ENCODE data around the gene TMEM126A.
"Not testable (repeated sequence)": the region's sequence is repeated elsewhere in the genome, so short reads cannot be mapped to it uniquely, and the experiment has no call there.

The TMEM126A gene

GRCh38 chr11:85661972-85662664 lies 14.4 kb downstream of the TMEM126A start:
- DNase-seq, result no peak

DNA sequence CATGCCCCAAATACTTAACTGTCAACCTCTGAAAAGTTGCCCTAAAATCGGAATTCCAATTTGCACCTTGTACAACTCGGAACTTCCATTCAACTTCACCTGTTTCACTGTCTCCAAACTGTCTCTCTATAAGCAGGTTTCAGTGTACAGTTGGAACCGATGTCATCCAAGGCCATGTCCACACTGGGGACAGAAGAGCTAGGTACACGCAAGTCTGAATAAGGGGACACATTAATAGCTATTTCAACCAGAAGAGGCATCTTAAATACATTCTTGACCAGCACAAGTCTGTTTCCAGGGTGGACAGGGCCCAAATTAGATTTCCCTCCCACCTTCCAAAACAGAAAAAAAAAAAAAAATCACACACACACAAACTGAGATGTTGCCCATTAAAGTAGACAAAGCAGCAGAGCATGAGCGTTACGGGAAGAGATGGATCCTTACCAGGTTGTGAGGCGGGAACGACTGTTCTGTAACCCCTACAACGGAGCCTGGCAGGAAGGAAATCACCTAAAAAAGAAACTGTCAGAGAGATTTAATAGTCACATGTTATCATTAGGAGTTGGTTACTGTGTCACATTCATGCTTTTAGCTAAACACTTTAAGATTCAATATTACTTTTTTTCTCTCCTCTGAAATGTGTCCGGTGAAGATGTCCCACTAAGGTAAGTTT lies 15.4 kb downstream of the TMEM126A start:
- DNase-seq, result no peak

GRCh38 chr11:85663753-85664614 lies 16.2 kb downstream of the TMEM126A start:
- no peak for DNase-seq

- peak; percentile 81 for DNase-seq
These were observed 17.1 kb downstream of the TMEM126A start, which contains the start of gene CREBZF for GRCh38 chr11:85664615-85665481. CREBZF (minus strand) TSS chr11:85665129; CDS start chr11:85664875, 254 bp downstream.

DNA sequence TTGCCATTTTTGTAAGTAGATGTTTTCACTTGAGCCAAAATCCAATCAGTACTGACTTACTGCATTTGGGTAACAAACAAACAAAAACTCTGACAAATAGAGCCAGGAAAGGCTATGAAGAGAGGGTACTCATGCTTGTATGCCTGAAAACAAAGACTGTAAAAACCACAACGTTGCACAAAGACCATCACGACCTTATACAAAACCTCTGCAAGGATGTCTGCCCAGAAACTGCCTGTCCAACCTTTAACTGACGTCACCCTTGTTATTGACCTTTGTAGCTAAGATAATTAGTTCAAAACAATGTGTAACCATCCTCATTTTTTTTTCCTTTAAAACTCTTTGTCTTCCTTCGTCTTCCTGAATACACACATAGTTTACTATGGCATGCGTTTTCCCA lies 18.0 kb downstream of the TMEM126A start:
- no peak for DNase-seq

- DNase-seq, result no peak
These were observed 18.9 kb downstream of the TMEM126A start for GRCh38 chr11:85666687-85667086.

- no peak for DNase-seq
These were observed 20.4 kb downstream of the TMEM126A start for GRCh38 chr11:85668157-85668556.

- DNase-seq, result not testable (repeated sequence)
These were observed 23.3 kb downstream of the TMEM126A start for GRCh38 chr11:85670949-85671663.

DNA sequence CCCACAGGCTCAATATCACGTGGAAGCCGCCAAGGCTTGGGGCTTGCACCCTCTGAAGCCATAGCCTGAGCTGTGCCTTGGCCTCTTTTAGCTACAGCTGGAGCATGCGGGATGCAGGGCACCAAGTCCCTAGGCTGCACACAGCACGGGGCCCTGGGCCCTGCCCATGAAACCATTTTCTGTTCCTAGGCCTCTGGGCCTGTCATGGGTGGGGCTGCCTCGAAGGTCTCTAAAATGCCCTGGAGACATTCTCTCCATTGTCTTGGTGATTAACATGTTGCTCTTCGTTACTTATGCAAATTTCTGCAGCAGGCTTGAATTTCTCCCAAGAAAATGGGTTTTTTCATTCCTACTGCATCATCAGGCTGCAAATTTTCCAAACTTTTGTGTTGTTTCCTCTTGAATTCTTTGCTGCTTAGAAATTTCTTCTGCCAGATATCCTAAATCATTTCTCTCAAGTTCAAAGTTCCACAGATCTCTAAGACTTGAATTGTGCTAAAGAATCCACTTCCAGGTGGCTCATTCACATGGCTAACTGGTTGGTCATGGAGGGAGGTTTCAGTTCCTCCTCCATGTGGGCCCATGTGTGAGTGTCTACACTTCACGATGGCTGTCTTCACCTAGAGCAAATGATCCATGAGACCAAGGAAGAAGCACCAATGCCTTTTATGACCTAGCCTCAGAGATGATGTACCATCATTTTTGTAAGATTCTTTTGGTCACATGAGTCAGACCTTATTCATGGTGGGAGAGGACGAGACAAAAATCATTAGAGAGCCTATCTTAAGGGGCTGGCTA lies 24.5 kb downstream of the TMEM126A start:
- DNase-seq, result no peak

DNA sequence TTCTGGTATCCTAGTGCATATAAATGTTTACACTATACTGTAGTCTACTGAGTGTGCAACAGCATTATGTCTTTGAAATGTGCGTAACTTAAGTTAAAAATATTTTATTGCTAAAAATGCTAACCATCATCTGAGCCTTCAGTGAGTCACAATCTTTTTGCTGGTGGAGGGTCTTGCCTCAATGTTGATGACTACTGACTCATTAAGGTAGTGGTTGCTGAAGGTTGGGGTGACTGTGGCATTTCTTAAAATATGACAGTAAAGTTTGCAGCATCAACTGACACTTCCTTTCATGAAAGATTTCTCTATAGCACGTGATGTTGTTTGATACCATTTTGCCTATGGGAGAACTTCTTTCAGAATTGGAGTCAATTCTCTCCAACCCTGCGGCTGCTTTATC lies 25.6 kb downstream of the TMEM126A start:
- no peak for DNase-seq

DNA sequence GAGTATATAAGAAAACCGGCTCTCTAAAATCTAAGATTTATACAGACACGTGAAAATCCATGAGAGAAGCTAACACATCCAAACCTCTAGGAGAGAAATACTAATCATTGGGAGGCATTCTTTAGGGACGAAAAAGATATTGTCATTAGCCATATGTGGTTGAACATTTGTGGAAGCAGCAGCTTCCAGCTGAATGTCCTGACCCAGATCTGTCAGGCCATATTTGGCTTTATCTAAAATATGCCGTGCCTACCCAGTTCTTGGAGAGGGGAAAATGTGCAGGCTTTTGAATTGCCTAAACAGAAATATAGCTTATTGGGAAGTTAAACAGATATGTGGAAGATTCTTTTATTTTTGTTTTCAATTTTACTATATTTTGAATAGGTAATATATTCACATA lies 31.8 kb downstream of the TMEM126A start:
- DNase-seq, result no peak

GRCh38 chr11:85680897-85681296 lies 33.1 kb downstream of the TMEM126A start:
- no peak for DNase-seq

DNA sequence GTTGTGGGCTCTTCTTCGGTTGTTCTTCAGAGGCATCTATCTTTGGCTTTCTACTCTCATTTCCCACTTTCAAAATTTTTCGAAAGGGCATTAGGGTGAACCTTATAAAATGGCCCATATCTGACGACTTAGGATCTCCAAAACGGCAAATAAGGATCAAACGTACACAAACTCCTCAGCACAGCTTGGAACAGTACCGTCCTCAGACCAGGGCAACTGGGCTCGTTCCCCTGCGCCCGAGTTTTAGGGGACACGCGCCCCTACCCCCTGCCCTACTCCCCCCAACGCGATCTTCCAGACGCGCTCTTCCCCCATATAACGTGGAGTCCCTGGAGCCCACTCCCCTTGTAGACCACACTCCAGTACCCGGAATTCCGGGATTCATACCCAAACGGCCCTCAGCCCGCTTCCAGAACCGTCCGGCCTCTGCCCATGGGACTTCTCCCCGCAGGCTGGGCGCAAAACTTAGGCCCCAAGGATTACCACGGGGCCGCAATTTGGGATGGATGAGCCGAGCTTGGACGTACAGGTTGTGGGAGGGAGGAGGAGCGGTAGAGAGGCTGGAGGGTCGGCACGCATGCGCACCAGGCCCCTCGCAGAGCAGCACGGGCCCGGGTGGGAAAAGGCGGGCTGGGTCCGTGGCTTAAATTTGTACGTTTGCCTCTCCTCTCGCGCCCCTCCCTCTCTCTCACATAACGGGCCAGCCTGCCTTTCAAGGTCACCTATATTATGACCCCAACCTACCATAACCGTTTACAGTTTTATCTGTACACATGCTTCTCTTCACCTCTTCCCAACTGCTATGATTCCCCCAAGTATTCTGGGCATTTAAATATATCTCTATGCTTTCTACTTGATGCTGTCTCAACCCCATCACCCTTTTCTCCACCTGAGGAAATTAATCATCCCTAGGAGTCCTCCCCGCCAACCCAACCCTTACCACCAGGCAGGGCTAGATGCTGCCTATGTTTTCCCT lies 34.9 kb downstream of the TMEM126A start:
- no peak for DNase-seq

GRCh38 chr11:85685125-85685819 lies 37.5 kb downstream of the TMEM126A start:
- no peak for DNase-seq

GRCh38 chr11:85685820-85686459 lies 38.2 kb downstream of the TMEM126A start, which contains the start of gene CCDC89:
CCDC89 (minus strand) TSS chr11:85686195; CDS start chr11:85686130, 65 bp downstream.
- DNase-seq, result no peak

- no peak for DNase-seq
These were observed 46.7 kb downstream of the TMEM126A start for GRCh38 chr11:85694385-85694980.

- DNase-seq, result no peak
These were observed 47.8 kb downstream of the TMEM126A start for GRCh38 chr11:85695546-85695945.

GRCh38 chr11:85697747-85698146 lies 50.0 kb downstream of the TMEM126A start:
- DNase-seq, result no peak

All from NCI-H1048 (cell line).